ENCODE measurements around the gene KBTBD12.

Gene KBTBD12

GRCh38 chr3:127975153-127976029, 60.4 kb downstream of the KBTBD12 start:
- Histone ChIP-seq H3K36me3 (ENCODE audit: insufficient read depth, low read length) (no peaks in the 10 kb centered on the region), H3K9ac (ENCODE audit: low read depth, low read length) (no peak overlapping the region), H3K4me1 (ENCODE audit: insufficient read depth, low read length) (no peaks in the 10 kb centered on the region), H3K9me3 (ENCODE audit: control insufficient read depth, insufficient read depth, low read length) (no peaks in the 10 kb centered on the region; the same call in 1 of the 2 replicates)

- Histone ChIP-seq H3K4me1 (ENCODE audit: insufficient read depth, low read length) (no peaks in the 10 kb centered on the region), H3K36me3 (ENCODE audit: insufficient read depth, low read length) (no peaks in the 10 kb centered on the region), H3K9ac (ENCODE audit: low read depth, low read length) (no peak overlapping the region), H3K9me3 (ENCODE audit: control insufficient read depth, insufficient read depth, low read length) (no peaks in the 10 kb centered on the region; the same call in 1 of the 2 replicates)
Measured at GRCh38 chr3:127978636-127979035, 63.6 kb downstream of the KBTBD12 start.

GRCh38 chr3:127979473-127979872, 64.4 kb downstream of the KBTBD12 start:
- Histone ChIP-seq H3K9ac (ENCODE audit: low read depth, low read length) (no peak overlapping the region), H3K9me3 (ENCODE audit: control insufficient read depth, insufficient read depth, low read length) (no peaks in the 10 kb centered on the region; the same call in 1 of the 2 replicates), H3K4me1 (ENCODE audit: insufficient read depth, low read length) (no peaks in the 10 kb centered on the region), H3K36me3 (ENCODE audit: insufficient read depth, low read length) (no peaks in the 10 kb centered on the region)

- no peaks in the 10 kb centered on the region for H3K4me1 ChIP-seq (ENCODE audit: insufficient read depth, low read length)
- no peak overlapping the region for H3K9ac ChIP-seq (ENCODE audit: low read depth, low read length)
- H3K36me3 ChIP-seq (ENCODE audit: insufficient read depth, low read length), result no peaks in the 10 kb centered on the region
- no peaks in the 10 kb centered on the region; the same call in 1 of the 2 replicates for H3K9me3 ChIP-seq (ENCODE audit: control insufficient read depth, insufficient read depth, low read length)
Measured at GRCh38 chr3:127981097-127981496, 66.1 kb downstream of the KBTBD12 start.

GRCh38 chr3:127982155-127982554, 67.1 kb downstream of the KBTBD12 start:
- Histone ChIP-seq H3K9me3 (ENCODE audit: control insufficient read depth, insufficient read depth, low read length) (no peaks in the 10 kb centered on the region; the same call in 1 of the 2 replicates), H3K4me1 (ENCODE audit: insufficient read depth, low read length) (no peaks in the 10 kb centered on the region), H3K36me3 (ENCODE audit: insufficient read depth, low read length) (no peaks in the 10 kb centered on the region), H3K9ac (ENCODE audit: low read depth, low read length) (no peak overlapping the region)

- Histone ChIP-seq H3K4me1 (ENCODE audit: insufficient read depth, low read length) (no peaks in the 10 kb centered on the region), H3K9ac (ENCODE audit: low read depth, low read length) (no peak overlapping the region), H3K36me3 (ENCODE audit: insufficient read depth, low read length) (no peaks in the 10 kb centered on the region), H3K9me3 (ENCODE audit: control insufficient read depth, insufficient read depth, low read length) (no peaks in the 10 kb centered on the region; the same call in 1 of the 2 replicates)
Measured at GRCh38 chr3:127984241-127984975, 69.4 kb downstream of the KBTBD12 start.

- H3K4me1 ChIP-seq (ENCODE audit: insufficient read depth, low read length), result no peaks in the 10 kb centered on the region
- H3K9me3 ChIP-seq (ENCODE audit: control insufficient read depth, insufficient read depth, low read length), result no peaks in the 10 kb centered on the region; the same call in 1 of the 2 replicates
- no peak overlapping the region for H3K9ac ChIP-seq (ENCODE audit: low read depth, low read length)
- no peaks in the 10 kb centered on the region for H3K36me3 ChIP-seq (ENCODE audit: insufficient read depth, low read length)
Measured at GRCh38 chr3:127985216-127985615, 70.2 kb downstream of the KBTBD12 start.

GRCh38 chr3:127985655-127986225, 70.7 kb downstream of the KBTBD12 start:
- no peaks in the 10 kb centered on the region for H3K36me3 ChIP-seq (ENCODE audit: insufficient read depth, low read length)
- H3K4me1 ChIP-seq (ENCODE audit: insufficient read depth, low read length), result no peaks in the 10 kb centered on the region
- no peak overlapping the region for H3K9ac ChIP-seq (ENCODE audit: low read depth, low read length)

GRCh38 chr3:127986803-127987202, 71.8 kb downstream of the KBTBD12 start:
- Histone ChIP-seq H3K36me3 (ENCODE audit: insufficient read depth, low read length) (no peaks in the 10 kb centered on the region), H3K4me1 (ENCODE audit: insufficient read depth, low read length) (no peaks in the 10 kb centered on the region), H3K9ac (ENCODE audit: low read depth, low read length) (no peak overlapping the region), H3K9me3 (ENCODE audit: control insufficient read depth, insufficient read depth, low read length) (no peaks in the 10 kb centered on the region)

More at GRCh38 chr3:127985655-127986225, 70.7 kb downstream of the KBTBD12 start:
- no peaks in the 10 kb centered on the region; the same call in 1 of the 2 replicates for H3K9me3 ChIP-seq (ENCODE audit: control insufficient read depth, insufficient read depth, low read length)

- Histone ChIP-seq H3K4me1 (ENCODE audit: insufficient read depth, low read length) (no peaks in the 10 kb centered on the region), H3K36me3 (ENCODE audit: insufficient read depth, low read length) (no peaks in the 10 kb centered on the region), H3K9me3 (ENCODE audit: control insufficient read depth, insufficient read depth, low read length) (no peaks in the 10 kb centered on the region), H3K9ac (ENCODE audit: low read depth, low read length) (no peak overlapping the region)
Measured at GRCh38 chr3:127987309-127987995, 72.4 kb downstream of the KBTBD12 start.

- Histone ChIP-seq H3K9me3 (ENCODE audit: control insufficient read depth, insufficient read depth, low read length) (no peaks in the 10 kb centered on the region), H3K9ac (ENCODE audit: low read depth, low read length) (no peak overlapping the region), H3K4me1 (ENCODE audit: insufficient read depth, low read length) (no peaks in the 10 kb centered on the region), H3K36me3 (ENCODE audit: insufficient read depth, low read length) (no peaks in the 10 kb centered on the region)
Measured at GRCh38 chr3:127988770-127989557, 73.9 kb downstream of the KBTBD12 start.

- H3K4me1 ChIP-seq (ENCODE audit: insufficient read depth, low read length), result no peaks in the 10 kb centered on the region
- H3K36me3 ChIP-seq (ENCODE audit: insufficient read depth, low read length), result no peaks in the 10 kb centered on the region
- no peak overlapping the region for H3K9ac ChIP-seq (ENCODE audit: low read depth, low read length)
- no peaks in the 10 kb centered on the region for H3K9me3 ChIP-seq (ENCODE audit: control insufficient read depth, insufficient read depth, low read length)
Measured at GRCh38 chr3:127990051-127990450, 75.0 kb downstream of the KBTBD12 start.

GRCh38 chr3:127990461-127990860, 75.4 kb downstream of the KBTBD12 start:
- Histone ChIP-seq H3K9me3 (ENCODE audit: control insufficient read depth, insufficient read depth, low read length) (no peaks in the 10 kb centered on the region), H3K9ac (ENCODE audit: low read depth, low read length) (no peak overlapping the region), H3K4me1 (ENCODE audit: insufficient read depth, low read length) (no peaks in the 10 kb centered on the region), H3K36me3 (ENCODE audit: insufficient read depth, low read length) (no peaks in the 10 kb centered on the region)
